Activated CD8-positive, alpha-beta memory T cell treated with anti-CD3 and anti-CD28 coated beads for 1 hour (primary cell): Measurements from ENCODE around the gene MYEF2.

ENCODE experiments used
- DNase-seq, 2 donors: peaks; one replicate each; pipeline ENCODE4 v3.0.0-alpha.2; 2020; ENCODE audit warnings: low read depth in 1 of 2; ENCODE audit errors: extremely low read depth in 1 of 2

The MYEF2 gene

DNA sequence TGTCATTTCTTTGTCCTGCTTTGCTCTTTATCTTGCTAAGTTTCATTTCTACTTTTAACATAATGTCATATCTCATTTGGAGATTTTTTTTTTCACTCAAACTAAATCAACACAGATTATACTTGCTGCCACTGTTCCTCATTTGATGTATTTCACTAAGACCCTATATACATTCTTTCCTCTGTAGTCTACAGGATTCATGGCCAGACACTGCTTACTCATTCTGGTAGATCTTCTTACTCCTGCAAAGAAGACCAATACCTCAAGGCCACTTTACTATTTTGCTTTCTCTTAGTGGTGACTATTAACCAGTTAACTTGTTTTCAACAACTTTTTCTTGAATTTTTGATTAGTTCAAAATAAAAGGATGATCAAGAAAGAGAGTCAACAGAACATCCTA lies 30.7 kb downstream of the MYEF2 start:
- DNase-seq, result no peak

GRCh38 chr15:48145923-48146322 lies 32.2 kb downstream of the MYEF2 start:
- DNase-seq, result no peak

DNA sequence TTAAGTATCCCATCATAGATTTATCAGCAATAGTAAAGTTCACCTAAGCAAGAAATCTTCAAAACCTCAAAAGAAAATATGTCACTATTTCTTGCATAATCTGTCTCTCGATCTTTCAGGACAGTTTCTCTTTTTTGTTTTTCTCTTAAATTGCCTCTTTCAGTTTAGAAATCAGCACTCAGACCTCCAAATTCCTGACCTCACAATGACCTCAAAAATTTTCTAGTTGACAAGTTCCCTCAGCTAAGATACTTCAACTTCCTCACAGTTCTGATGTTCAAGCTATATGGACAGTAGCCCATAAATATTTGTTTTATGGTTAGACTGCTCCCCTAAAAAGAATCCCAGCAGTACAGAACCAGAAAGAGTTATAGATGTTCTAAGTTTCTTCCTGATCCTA lies 33.2 kb downstream of the MYEF2 start:
- DNase-seq, result no peak

GRCh38 chr15:48143856-48144255 lies 34.2 kb downstream of the MYEF2 start:
- no peak for DNase-seq

DNA sequence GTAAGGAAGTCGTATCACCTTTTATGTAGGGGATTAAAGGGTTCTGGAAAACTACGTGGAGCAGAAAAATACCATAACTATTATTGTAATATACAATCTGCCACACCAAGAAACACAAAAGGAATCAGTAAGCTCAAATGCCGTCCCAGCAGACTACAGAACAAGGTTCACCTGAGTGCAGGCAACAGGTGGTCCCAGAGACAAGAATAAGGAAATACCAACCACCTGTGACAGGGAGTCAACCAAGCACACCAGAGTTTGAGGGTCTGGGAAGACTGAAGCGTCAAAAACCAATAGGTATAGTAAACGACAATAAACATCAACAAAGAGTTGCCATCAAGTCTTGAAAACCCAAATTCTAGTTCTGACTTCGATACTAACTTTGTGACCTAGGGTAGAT lies 45.2 kb downstream of the MYEF2 start:
- DNase-seq, result no peak

GRCh38 chr15:48131324-48131723 lies 46.8 kb downstream of the MYEF2 start:
- DNase-seq, result no peak

GRCh38 chr15:48126667-48127355 lies 51.3 kb downstream of the MYEF2 start:
- no peak for DNase-seq

DNA sequence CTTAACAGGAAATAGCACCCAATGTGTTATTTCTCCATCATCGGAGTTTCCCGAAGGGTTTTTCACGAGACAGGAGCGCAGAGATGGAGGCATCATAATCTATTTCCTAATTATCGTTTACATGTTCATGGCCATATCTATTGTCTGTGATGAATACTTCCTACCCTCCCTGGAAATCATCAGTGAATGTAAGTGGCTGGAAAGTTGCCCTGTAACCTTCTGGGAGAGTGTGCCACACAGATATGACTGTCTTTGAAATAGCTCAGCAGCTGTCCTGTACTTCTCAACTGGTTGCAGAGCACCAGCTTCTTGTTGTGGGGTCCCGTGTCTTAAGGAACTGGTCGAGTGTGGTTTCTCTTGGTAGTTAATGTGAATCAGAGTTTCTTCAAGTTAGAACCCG lies 56.2 kb downstream of the MYEF2 start:
- no peak for DNase-seq

DNA sequence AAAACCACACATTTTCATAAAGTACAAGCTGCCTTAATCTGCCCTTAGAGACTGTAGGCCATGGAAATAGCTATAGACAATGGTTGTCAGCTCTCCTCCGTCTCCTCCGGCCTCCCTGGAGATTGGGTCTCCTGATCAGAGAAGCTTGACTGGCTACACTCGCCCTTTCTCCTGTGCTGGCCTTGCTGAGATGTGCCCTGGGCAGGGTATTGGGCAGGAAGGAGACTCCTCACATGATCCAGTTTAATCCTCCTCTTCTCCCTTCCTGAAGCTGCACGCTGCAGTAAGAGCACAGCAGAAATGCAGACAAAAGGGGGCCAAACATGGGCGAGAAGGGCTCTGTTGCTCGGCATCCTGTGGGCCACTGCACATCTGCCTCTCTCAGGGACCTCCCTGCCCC lies 57.4 kb downstream of the MYEF2 start, which contains the start of gene SLC24A5:
TSS of gene SLC24A5 (plus strand) at position 246 of the 400 bp plus-strand sequence. CDS start at position 301, 55 bp downstream.
- no peak for DNase-seq

- no peak for DNase-seq
Observed at GRCh38 chr15:48119277-48119676, 58.8 kb downstream of the MYEF2 start.

DNA sequence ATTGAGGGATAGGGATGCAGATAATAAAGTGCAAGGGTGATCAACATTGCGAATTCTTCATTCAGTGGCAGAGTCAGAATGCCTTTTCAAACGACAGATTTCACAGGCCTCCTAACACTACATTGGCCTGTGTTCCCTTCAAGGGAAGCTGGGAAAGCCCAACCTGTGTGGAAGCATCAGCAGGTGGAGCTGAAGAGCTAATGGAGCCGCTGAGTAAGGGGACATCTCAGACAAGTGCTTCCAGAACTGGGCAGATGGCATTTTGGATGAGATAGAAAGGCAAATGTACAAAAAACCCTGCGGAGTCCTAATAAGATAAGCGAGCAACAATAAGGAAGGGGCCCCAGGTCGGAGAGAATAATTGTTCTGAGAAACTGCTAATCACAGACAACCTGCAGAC lies 65.9 kb downstream of the MYEF2 start:
- DNase-seq, result no peak

DNA sequence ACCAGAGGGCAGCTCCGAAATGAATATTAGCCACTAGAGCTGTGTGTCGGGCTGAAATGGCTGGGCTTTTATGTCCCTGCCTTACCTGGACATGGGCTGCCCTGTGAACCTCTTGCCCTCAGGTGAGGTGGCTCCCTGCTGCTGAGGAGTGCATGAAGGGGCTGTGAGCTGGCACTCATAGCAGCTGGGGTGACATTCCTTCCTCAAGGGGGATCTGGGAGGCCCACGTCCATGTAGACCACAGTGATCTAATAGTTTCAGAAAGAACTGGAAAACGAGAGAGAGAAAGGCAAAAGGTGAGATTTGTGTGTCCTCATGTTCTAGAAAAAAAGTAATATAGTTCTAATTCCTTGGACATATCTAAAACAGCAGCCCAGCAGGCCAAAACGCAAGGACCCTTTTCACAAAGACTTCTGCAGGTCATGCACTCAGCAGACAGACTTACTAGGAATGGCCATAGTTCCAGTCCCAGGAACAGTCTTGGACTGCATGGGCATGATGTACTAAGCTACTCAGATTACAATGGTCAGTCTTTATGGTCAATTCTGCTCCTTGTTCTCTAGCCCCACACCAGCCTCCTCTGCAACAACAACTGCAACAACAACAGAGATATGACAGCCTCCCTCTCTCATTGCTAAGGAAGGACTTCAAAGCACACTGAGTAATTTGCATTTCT lies 68.1 kb downstream of the MYEF2 start:
- DNase-seq, result no peak

DNA sequence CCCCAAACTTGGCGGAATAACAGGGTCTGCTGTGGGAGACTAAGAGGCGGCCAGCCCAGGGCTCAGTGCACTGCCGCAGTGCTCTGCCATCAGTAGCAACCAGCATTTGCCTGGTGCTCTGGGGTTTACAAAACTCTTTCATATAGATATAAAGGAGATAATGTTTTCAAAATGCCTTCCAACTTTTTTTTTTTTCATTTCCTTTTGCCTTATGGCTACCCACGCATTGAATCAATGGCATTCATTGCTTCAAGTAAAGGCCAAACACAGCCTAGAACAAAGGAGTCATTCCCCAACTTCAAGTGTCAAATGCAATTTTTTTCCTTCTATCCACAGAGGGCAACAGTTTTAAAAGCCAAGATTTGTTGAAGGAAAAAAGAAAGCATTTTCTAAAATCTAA lies 68.9 kb downstream of the MYEF2 start:
- DNase-seq, result no peak

DNA sequence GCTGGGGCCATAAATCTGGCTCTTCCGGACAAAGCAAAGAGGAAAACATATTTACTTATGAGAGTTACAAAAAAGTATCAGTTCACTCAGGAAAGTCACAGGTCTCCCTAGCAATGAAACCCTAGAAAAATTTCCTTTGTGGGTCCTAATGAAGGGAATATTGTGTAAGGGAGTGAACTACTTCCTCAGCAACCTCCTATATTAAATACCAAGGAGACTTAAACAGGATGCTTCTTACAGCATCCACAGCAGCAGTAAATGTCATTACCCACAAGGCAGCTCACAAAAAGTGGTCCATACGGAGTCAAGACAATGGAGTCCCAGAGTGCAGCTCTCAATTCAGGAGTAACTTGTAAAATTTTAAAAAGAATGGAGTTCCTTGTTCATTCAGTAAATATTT lies 72.2 kb downstream of the MYEF2 start:
- no peak for DNase-seq

DNA sequence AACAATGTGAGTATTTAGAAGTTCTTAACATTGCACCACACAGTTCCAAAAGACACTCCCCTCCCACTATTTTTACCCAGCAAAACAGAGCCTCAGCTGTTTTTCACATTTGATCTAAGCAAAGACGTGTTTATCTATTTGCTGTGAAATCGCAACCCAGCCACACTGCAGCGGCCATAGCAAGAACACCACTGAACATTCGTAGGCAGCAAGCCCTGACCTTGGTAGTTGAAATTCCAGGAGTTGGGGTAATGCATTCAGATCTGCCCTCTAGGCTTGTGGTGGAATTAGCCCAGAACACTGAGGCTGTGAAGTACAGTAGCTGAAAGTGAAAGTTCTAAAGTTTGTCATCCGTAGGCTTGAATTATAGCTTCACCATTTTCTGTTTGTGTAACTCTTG lies 74.4 kb downstream of the MYEF2 start:
- no peak for DNase-seq

DNA sequence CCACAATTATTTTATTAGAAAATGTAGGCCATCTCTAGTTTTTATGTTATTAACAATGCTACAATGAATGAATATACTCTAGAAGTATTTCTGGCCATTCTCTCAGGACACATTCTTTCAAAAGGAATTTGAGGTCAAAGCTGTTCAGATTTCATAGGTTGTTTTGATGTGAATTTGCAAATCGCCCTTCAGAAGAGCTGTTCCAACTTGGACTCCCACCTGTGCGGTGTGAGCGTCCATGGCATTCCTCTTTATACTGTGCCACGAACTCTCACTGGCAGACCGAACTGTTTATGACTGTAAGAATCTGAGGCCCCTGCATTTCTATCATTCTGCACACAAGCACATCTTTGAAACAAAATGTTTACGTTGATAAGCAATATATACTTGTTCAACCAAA lies 75.9 kb downstream of the MYEF2 start:
- DNase-seq, result no peak

DNA sequence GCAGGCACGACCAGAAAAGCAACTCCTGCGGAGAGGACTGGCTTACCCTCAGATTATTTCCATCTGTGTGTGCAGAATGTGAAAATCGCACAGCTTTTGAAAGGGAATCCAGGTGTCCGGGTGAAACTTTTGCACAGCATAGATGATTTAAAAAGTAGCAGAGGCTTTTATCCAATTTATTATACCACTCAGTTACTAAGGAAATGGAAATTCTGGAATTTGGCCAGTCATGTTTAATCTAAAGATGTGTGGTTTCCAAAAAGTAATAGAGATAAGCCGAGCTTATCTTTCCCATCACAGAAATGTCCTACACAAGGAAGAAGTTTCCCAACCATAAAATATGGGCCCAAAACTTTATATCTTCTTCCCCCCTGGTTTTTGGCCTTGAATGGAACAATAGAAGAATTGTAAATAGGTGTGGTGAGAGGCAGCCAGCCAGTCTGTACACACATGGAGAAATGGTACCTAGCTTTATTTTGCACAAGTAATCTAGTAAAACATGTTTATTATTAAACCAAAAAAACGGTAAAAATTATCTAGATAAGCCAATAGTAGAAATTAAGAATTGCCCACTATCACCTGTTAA lies 76.6 kb downstream of the MYEF2 start:
- DNase-seq, result no peak

DNA sequence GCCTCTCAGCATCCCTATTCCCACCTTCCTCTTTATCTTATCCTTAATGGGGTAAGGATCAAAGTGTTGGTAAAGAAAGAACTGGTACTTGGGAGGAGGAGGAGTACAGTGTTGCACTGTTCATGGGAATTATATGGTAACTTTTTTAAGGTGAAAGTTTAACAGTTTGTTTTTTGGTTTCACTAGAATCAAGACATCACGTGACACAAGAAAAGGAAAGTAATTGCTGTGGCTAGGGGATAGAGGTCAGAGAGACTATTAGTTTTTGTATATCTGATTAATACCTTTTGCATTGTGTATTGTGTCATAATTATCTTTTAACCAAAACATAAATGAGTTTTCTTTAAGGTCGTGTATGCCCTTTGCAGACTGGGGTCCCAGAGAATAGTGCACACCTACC lies 80.8 kb downstream of the MYEF2 start:
- DNase-seq, result no peak

- DNase-seq, result no peak
Observed at GRCh38 chr15:48096813-48097212, 81.3 kb downstream of the MYEF2 start.

DNA sequence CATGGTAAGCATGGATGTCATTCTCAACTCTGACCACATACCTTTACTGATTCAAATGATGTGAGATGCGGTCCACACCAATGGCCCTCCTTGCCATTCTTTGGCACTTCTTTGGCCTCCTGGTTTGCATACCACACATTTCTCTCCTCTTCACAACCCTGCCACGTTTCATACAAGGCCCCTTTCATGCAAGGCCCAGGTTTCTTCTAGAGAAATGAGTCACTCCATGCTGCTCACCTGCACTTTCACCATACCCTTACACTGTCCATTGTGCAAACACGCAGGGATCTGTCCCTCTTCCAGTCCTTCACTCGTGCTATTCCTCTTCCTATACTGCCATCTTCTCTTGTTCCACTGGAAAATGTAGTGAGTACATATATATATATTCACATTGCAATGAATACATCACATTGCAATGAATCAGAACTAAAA lies 81.7 kb downstream of the MYEF2 start:
- DNase-seq, result no peak

DNA sequence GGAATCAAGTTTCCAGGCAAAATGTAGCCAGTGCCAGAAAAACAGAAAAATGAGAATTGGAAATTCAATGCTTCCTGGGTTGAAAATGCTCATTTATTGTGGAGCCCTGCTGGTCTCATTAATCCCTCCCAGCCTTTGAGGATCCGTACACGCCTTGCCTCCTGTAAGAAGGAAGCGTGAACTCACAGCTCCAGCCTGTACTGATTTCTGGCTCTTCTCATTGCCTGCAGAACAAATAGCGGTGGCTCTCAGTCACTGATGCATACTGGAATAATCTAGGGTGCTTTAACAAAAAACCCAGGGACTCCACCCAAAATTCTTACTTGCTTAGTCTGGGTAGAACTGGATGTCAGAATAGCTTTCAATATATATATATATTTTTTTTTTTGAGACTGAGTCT lies 86.6 kb downstream of the MYEF2 start:
- no peak for DNase-seq

- DNase-seq, result no peak
Observed at GRCh38 chr15:48090666-48091065, 87.4 kb downstream of the MYEF2 start.
